CD14-positive monocyte (primary cell): ENCODE measurements around the gene NOTCH4. TPM values are rescaled to one million over a fixed set of nuclear protein-coding genes. Genes with fewer than 3 reads are reported as not detected.

ENCODE experiments used
- DNase-seq, 3 donors: peaks; one replicate each; pipeline ENCODE4 v3.0.0-alpha.2; 2011 to 2022
- H2AFZ ChIP-seq: 2 replicates; pipeline ENCODE4 v1.6.0; 2012; ENCODE audit warnings: mild to moderate bottlenecking, low read depth, low read length, inconsistent platforms; ENCODE audit not compliant: insufficient read depth, poor library complexity, severe bottlenecking
- H3K27ac ChIP-seq, 2 donors: 1 replicate in 1 of 2; 2 replicates in 1 of 2; pipeline ENCODE4 v1.5.1; 2012 to 2013; ENCODE audit warnings: low read length in 2 of 2, control low read depth in 1 of 2, inconsistent platforms in 1 of 2, low read depth in 1 of 2, mild to moderate bottlenecking in 1 of 2
- H3K27me3 ChIP-seq, 2 donors: one replicate each; pipeline versions ENCODE4 v1.6.0 to v1.6.1; 2011 to 2013; ENCODE audit warnings: low read length in 2 of 2; ENCODE audit not compliant: control insufficient read depth in 2 of 2, insufficient read depth in 2 of 2
- H3K36me3 ChIP-seq, 2 donors: replicated peaks in 1 of 2; 1 replicate in 1 of 2; 2 replicates in 1 of 2; pipeline versions ENCODE4 v1.5.1 to v1.6.1; 2012 to 2013; ENCODE audit warnings: low read length in 2 of 2, control low read depth in 1 of 2, inconsistent platforms in 1 of 2, mild to moderate bottlenecking in 1 of 2; ENCODE audit not compliant: insufficient read depth in 2 of 2, control insufficient read depth in 1 of 2
- H3K4me1 ChIP-seq, 2 donors: 1 replicate in 1 of 2; 2 replicates in 1 of 2; pipeline versions ENCODE4 v1.5.1 to v1.6.1; 2012 to 2013; ENCODE audit warnings: low read length in 2 of 2, control low read depth in 1 of 2, inconsistent platforms in 1 of 2, mild to moderate bottlenecking in 1 of 2, moderate library complexity in 1 of 2; ENCODE audit not compliant: insufficient read depth in 2 of 2, control insufficient read depth in 1 of 2
- H3K4me2 ChIP-seq: replicated peaks from 2 replicates; pipeline ENCODE3; 2012; ENCODE audit warnings: low read length, moderate library complexity, mild to moderate bottlenecking; ENCODE audit not compliant: poor library complexity, severe bottlenecking; ENCODE audit errors: extremely low read depth
- H3K4me3 ChIP-seq, 3 experiments: fragments of 200-600 bp in 1 of 3; sonication (generic) in 1 of 3; replicated peaks in 1 of 3; 1 replicate in 2 of 3; 2 replicates in 1 of 3; pipeline ENCODE4 v1.5.1; 2011 to 2013; ENCODE audit warnings: low read length in 3 of 3, mild to moderate bottlenecking in 3 of 3, control low read depth in 2 of 3, low read depth in 2 of 3, inconsistent platforms in 1 of 3, moderate library complexity in 1 of 3
- H3K79me2 ChIP-seq: 2 replicates; pipeline ENCODE4 v1.6.0; 2012; ENCODE audit warnings: mild to moderate bottlenecking, control low read depth, inconsistent platforms, low read length, moderate library complexity; ENCODE audit not compliant: insufficient read depth
- H3K9ac ChIP-seq: 2 replicates; pipeline ENCODE4 v1.6.0; 2017; ENCODE audit warnings: low read length, mild to moderate bottlenecking; ENCODE audit not compliant: insufficient read depth, poor library complexity, severe bottlenecking
- H3K9me3 ChIP-seq, 2 donors: replicated peaks in 1 of 2; 1 replicate in 1 of 2; 2 replicates in 1 of 2; pipeline versions ENCODE4 v1.5.1 to v1.6.1; 2012 to 2013; ENCODE audit warnings: low read length in 2 of 2, control low read depth in 1 of 2; ENCODE audit not compliant: control insufficient read depth in 1 of 2, insufficient read depth in 1 of 2
- H4K20me1 ChIP-seq: 2 replicates; pipeline ENCODE4 v1.6.0; 2012; ENCODE audit warnings: mild to moderate bottlenecking, low read length, control low read depth, moderate library complexity; ENCODE audit not compliant: insufficient read depth
- H3K27ac Mint-ChIP-seq, 7 donors: one replicate each; pipeline ENCODE4 v1.8.0; 2020; ENCODE audit warnings: mild to moderate bottlenecking in 7 of 7, mixed read lengths in 7 of 7, moderate library complexity in 6 of 7, inconsistent platforms in 2 of 7
- H3K27me3 Mint-ChIP-seq, 3 donors: one replicate each; pipeline ENCODE4 v1.8.0; 2021 to 2022; ENCODE audit warnings: low read depth in 3 of 3, mild to moderate bottlenecking in 3 of 3, mixed read lengths in 3 of 3, moderate library complexity in 3 of 3, inconsistent platforms in 1 of 3
- H3K36me3 Mint-ChIP-seq, 2 donors: one replicate each; pipeline ENCODE4 v1.8.0; 2020; ENCODE audit warnings: mixed read lengths in 2 of 2, inconsistent platforms in 1 of 2, mild to moderate bottlenecking in 1 of 2
- H3K4me1 Mint-ChIP-seq: one replicate; pipeline ENCODE4 v1.8.0; 2020; ENCODE audit warnings: mild to moderate bottlenecking, mixed read lengths
- H3K4me3 Mint-ChIP-seq, 2 donors: one replicate each; pipeline ENCODE4 v1.8.0; 2020; ENCODE audit warnings: mild to moderate bottlenecking in 2 of 2, mixed read lengths in 2 of 2, moderate library complexity in 1 of 2
- H3K9me3 Mint-ChIP-seq, 7 donors: one replicate each; pipeline ENCODE4 v1.8.0; 2020 to 2022; ENCODE audit warnings: mixed read lengths in 7 of 7, mild to moderate bottlenecking in 6 of 7, moderate library complexity in 6 of 7, inconsistent platforms in 2 of 7
- WGBS: methylation state at CpG from one replicate; pipeline ENCODE4 v1.1.5; 2013; ENCODE audit warnings: missing lambda C conversion rate; ENCODE audit not compliant: insufficient coverage; 5-methylcytosine and 5-hydroxymethylcytosine counted together
- intact Hi-C, 2 donors: fragments of 100-400 bp; cut with micrococcal nuclease; formaldehyde crosslinking; loops; one replicate each; pipeline versions ENCODE4 v1.15.0 to v1.15.1; 2023
- polyA plus RNA-seq, 3 donors: library from polyadenylated mRNA; depleted of rRNA in 1 of 3; unstranded in 2 of 3; stranded (reverse) in 1 of 3; fragments of 300-500 nt in 2 of 3; fragments of >200 nt in 1 of 3; fragmentation: Illumina TruSeq in 2 of 3; gene quantifications; 1 replicate in 2 of 3; 2 replicates in 1 of 3; pipeline ENCODE4 v1.2.3, GENCODE V29; 2012 to 2021
- TF ChIP-seq, protein P1 (sequence below): fragments of 200-600 bp; IDR thresholded peaks from one replicate; pipeline ENCODE4 v1.8.0; 2022; ENCODE audit warnings: antibody characterized with exemption, mild to moderate bottlenecking

The NOTCH4 gene
- polyA plus RNA-seq, 3 donors, result 5.2 to 8.1 (median 6.1) TPM

DNA sequence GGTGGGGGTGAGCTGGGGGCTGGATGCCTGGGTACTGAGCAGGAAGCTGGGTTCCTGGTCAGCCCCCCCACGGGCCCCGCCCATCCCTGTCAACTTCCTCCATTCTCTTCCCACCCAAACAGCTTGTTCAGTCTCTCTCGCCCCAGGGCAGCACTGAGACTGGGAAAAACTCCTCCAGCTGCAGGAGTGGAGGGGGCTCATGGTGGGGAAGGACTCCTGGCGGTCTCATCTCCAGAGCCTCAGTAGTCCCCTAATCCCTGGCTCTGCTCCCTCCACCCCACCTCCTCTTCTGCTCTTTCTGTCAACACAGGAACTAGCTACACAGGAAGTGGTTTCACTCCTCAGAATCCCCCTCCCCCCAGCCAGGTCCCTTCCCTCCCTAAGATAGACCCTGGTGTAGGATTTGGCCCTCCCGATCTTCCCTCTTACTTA, 31.2 kb downstream of the NOTCH4 start, which contains the start of gene GPSM3:
TSS of gene GPSM3 (minus strand) at position 36 of the 432 bp plus-strand sequence. CDS start 130 bp downstream, outside the sequence.
- Histone ChIP-seq H3K4me3 (peak within 1 kb of the TSS; percentile 74 to 98 (median 81)), H3K9me3 (no peaks in the 10 kb centered on the region), H3K4me2 (peak within 1 kb of the TSS; percentile 100), H3K27ac (peak within 1 kb of the TSS; percentile 89 to 95), H3K4me1 (peaks cover 67 to 75% of the 10 kb centered on the region in 2 donors), H4K20me1 (peaks cover 4% of the 10 kb centered on the region), H3K27me3 (no peaks in the 10 kb centered on the region), H3K36me3 (peaks cover 6 to 17% of the 10 kb centered on the region in 2 donors), H3K79me2 (peaks cover 72% of the 10 kb centered on the region), H3K9ac (peak within 1 kb of the TSS; percentile 84), H2AFZ (peak within 1 kb of the TSS; percentile 66)
- peak within 1 kb of the TSS; percentile 96 to 98 for H3K4me3 Mint-ChIP-seq
- WGBS, result no CpG with 5 or more reads among the region's 5 CpGs
- peaks cover 0 to 6% (median 0%) of the 10 kb centered on the region in 3 donors for H3K27me3 Mint-ChIP-seq
- peak; percentile 69 to 76 (median 74) for DNase-seq
- intact Hi-C loops, result loop anchor here in 1 of 2 donors (5.0 kb wide), 1 partner anchor 60 kb away; the partner anchor contains the start of gene FKBPL
- peaks cover 68% of the 10 kb centered on the region for H3K4me1 Mint-ChIP-seq
- peak within 1 kb of the TSS; percentile 96 to 99 (median 98) for H3K27ac Mint-ChIP-seq
- TF ChIP-seq, protein P1, sequence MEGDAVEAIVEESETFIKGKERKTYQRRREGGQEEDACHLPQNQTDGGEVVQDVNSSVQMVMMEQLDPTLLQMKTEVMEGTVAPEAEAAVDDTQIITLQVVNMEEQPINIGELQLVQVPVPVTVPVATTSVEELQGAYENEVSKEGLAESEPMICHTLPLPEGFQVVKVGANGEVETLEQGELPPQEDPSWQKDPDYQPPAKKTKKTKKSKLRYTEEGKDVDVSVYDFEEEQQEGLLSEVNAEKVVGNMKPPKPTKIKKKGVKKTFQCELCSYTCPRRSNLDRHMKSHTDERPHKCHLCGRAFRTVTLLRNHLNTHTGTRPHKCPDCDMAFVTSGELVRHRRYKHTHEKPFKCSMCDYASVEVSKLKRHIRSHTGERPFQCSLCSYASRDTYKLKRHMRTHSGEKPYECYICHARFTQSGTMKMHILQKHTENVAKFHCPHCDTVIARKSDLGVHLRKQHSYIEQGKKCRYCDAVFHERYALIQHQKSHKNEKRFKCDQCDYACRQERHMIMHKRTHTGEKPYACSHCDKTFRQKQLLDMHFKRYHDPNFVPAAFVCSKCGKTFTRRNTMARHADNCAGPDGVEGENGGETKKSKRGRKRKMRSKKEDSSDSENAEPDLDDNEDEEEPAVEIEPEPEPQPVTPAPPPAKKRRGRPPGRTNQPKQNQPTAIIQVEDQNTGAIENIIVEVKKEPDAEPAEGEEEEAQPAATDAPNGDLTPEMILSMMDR, result no peak
- peaks cover 18 to 28% of the 10 kb centered on the region in 2 donors for H3K36me3 Mint-ChIP-seq
- H3K9me3 Mint-ChIP-seq, result peaks cover 0 to 3% (median 0%) of the 10 kb centered on the region in 7 donors

DNA sequence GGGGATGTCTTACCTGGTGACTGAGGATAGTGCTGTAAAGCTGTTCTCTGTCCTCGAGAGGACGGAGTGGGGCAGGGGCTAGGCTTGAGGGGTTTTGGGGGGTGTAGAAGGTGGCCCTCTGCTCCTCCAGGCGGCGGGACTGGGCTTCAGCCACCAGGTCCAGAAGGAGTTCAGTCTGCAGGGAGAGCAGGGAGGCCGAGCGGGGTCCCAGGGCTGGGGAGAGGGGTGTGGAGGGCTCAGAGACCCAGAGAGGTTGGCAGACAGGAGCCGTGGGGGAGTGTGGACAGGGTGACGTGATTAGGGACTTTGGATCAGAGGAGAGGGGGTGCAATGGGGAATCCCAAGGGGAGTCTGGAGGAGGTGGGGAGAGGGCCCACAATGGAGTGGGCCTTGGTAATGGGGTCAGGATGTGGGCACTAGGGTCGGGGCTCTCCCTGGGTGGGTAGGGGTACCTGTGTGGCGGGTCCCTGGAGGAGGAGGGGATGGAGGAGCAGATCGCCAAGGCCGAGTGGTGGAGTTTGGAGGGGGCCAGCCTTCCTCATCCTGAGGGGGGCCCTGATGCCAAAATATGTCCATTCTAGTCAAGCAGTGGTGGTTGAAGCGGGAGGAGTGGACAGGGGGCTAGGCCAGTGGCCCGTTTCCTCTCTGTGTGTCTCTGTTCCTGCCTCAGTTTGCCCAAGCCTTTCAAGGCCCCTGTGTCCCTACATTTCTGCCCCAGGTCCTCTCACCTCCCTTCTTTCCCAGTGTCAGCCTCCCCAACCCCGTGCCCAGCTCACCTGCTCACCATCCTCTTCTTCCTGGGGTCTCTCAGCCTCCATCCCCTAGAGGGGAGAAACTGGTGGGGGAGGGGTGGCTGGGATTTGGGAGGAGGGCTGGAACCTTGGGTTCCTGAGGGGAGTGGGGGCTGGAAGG, 31.9 kb downstream of the NOTCH4 start:
- Histone ChIP-seq H3K9ac (peak overlapping the region; percentile 84), H3K9me3 (no peaks in the 10 kb centered on the region), H3K4me2 (peak overlapping the region; percentile 100), H4K20me1 (peaks cover 7% of the 10 kb centered on the region), H3K79me2 (peaks cover 79% of the 10 kb centered on the region), H3K27me3 (no peaks in the 10 kb centered on the region), H3K36me3 (peaks cover 13 to 24% of the 10 kb centered on the region in 2 donors), H2AFZ (no peak overlapping the region), H3K27ac (peak overlapping the region; percentile 89 to 95), H3K4me1 (peaks cover 68 to 75% of the 10 kb centered on the region in 2 donors), H3K4me3 (peak overlapping the region; percentile 74 to 98 (median 81))
- peaks cover 0 to 6% (median 0%) of the 10 kb centered on the region in 3 donors for H3K27me3 Mint-ChIP-seq
- H3K9me3 Mint-ChIP-seq, result peaks cover 0 to 3% (median 0%) of the 10 kb centered on the region in 7 donors
- peaks cover 68% of the 10 kb centered on the region for H3K4me1 Mint-ChIP-seq
- DNase-seq, result peak in 1 of 3 donors; percentile 47
- WGBS, result 42% methylated on average over 12 of the region's 15 CpGs
- peak overlapping the region; percentile 96 to 99 (median 98) for H3K27ac Mint-ChIP-seq
- TF ChIP-seq, protein P1, result no peak
- intact Hi-C loops, result loop anchor here in 1 of 2 donors (5.0 kb wide), 1 partner anchor 60 kb away; the partner anchor contains the start of gene FKBPL
- H3K4me3 Mint-ChIP-seq, result peak overlapping the region; percentile 96 to 98
- H3K36me3 Mint-ChIP-seq, result peaks cover 25 to 35% of the 10 kb centered on the region in 2 donors
